Caco-2 (cell line): ENCODE measurements around the gene ALPL. TPM values are rescaled to one million over a fixed set of nuclear protein-coding genes. Genes with fewer than 3 reads are reported as not detected.

Source experiments
- BruUV-seq: library from RNA; stranded (reverse); fragments of 400-500 nt; replicated peaks from 2 replicates; lab custom pipeline; 2021; lab: Mats Ljungman, UMichigan
- CTCF ChIA-PET: fragments of 300-600 bp; sonication (Branson Sonifier 250); formaldehyde crosslinking; loops from one replicate; lab custom pipeline; 2022; ENCODE audit warnings: antibody characterized with exemption; lab: Charles Lee
- POLR2A ChIA-PET: fragments of 300-600 bp; sonication (Branson Sonifier 250); formaldehyde crosslinking; loops from one replicate; lab custom pipeline; 2022; ENCODE audit warnings: antibody characterized with exemption; lab: Charles Lee
- DNase-seq, 2 experiments: peaks; one replicate each; pipeline versions ENCODE4 v3.0.0 to v3.0.0-alpha.2; 2020 to 2022
- H3K27me3 ChIP-seq: replicated peaks from 2 replicates; pipeline ENCODE4 v1.6.0; 2011; ENCODE audit warnings: low read length; ENCODE audit not compliant: control insufficient read depth, insufficient read depth
- H3K36me3 ChIP-seq: 2 replicates; pipeline ENCODE4 v1.5.1; 2011; ENCODE audit warnings: low read length; ENCODE audit not compliant: control insufficient read depth, insufficient read depth
- H3K4me1 ChIP-seq: fragments of 250-450 bp; sonication (Bioruptor Pico); 2 replicates; pipeline ENCODE4 v1.5.1; 2020; ENCODE audit warnings: mild to moderate bottlenecking
- H3K4me3 ChIP-seq: 2 replicates; pipeline ENCODE4 v1.5.1; 2011; ENCODE audit warnings: low read depth, mild to moderate bottlenecking, control low read depth, low read length
- H3K9me3 ChIP-seq: fragments of 250-450 bp; sonication (Bioruptor Pico); 2 replicates; pipeline ENCODE4 v1.5.1; 2020; ENCODE audit warnings: mild to moderate bottlenecking, moderate library complexity
- H3K27ac Mint-ChIP-seq: one replicate; pipeline ENCODE4 v1.8.0; 2022; ENCODE audit warnings: mixed read lengths; ENCODE audit not compliant: unreplicated experiment
- H3K27me3 Mint-ChIP-seq: one replicate; pipeline ENCODE4 v1.8.0; 2022; ENCODE audit warnings: mixed read lengths; ENCODE audit not compliant: insufficient read depth, unreplicated experiment
- H3K36me3 Mint-ChIP-seq: one replicate; pipeline ENCODE4 v1.8.0; 2022; ENCODE audit warnings: mild to moderate bottlenecking, mixed read lengths; ENCODE audit not compliant: insufficient read depth, unreplicated experiment
- H3K4me1 Mint-ChIP-seq: one replicate; pipeline ENCODE4 v1.8.0; 2022; ENCODE audit warnings: low read depth, mixed read lengths; ENCODE audit not compliant: unreplicated experiment
- H3K4me3 Mint-ChIP-seq: one replicate; pipeline ENCODE4 v1.8.0; 2022; ENCODE audit warnings: mild to moderate bottlenecking, moderate library complexity, mixed read lengths; ENCODE audit not compliant: unreplicated experiment
- H3K9me3 Mint-ChIP-seq: one replicate; pipeline ENCODE4 v1.8.0; 2022; ENCODE audit warnings: mixed read lengths; ENCODE audit not compliant: unreplicated experiment
- intact Hi-C: fragments of 100-400 bp; cut with micrococcal nuclease; formaldehyde crosslinking; loops from one replicate; pipeline ENCODE4 v1.10.0; 2022; ENCODE audit not compliant: unreplicated experiment
- total RNA-seq: library from RNA; stranded (reverse); gene quantifications from 2 replicates; pipeline ENCODE4 v1.2.3, GENCODE V29; 2022
- TF ChIP-seq, protein P1 (sequence below), 2 experiments: fragments of 200-600 bp in 1 of 2; IDR thresholded peaks; 1 replicate in 1 of 2; 2 replicates in 1 of 2; pipeline versions ENCODE4 v1.5.1 to v1.8.0; 2011 to 2022; ENCODE audit warnings: antibody characterized with exemption in 1 of 2, control low read depth in 1 of 2, inconsistent platforms in 1 of 2, low read depth in 1 of 2, low read length in 1 of 2, mild to moderate bottlenecking in 1 of 2, moderate library complexity in 1 of 2; ENCODE audit not compliant: insufficient read depth in 1 of 2, severe bottlenecking in 1 of 2, unreplicated experiment in 1 of 2

ALPL gene
- total RNA-seq, 1 experiment from 2014 or later = 0.79 TPM

DNA sequence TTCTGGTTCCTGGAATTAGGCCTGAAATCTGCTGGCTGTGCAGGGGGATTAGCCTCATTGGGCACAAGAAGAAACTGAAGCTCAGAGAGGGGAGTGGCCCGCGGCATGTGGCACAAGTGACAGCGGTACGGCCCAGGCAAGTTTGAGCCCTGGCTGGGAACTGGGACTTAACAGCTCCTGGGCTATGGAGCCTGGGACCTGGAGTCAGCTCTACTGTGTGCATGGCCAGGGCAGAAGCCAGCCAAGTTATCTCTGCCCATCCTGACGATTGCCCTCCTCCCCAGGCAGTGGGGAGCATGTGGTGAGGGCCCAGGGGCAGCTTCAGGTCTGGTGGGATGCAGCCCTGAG is 61.3 kb downstream of the ALPL start:
- CTCF ChIA-PET = no interaction called here
- DNase-seq = no peak
- H3K36me3 Mint-ChIP-seq = no peaks in the 10 kb centered on the region
- no peak overlapping the region for H3K27ac Mint-ChIP-seq
- no peaks in the 10 kb centered on the region for H3K9me3 Mint-ChIP-seq
- no peaks in the 10 kb centered on the region for H3K27me3 Mint-ChIP-seq
- H3K4me1 ChIP-seq = no peaks in the 10 kb centered on the region
- no peaks in the 10 kb centered on the region for H3K27me3 ChIP-seq
- BruUV-seq = no TSS peak
- intact Hi-C loops = loop anchor here (2.0 kb wide), 1 partner anchor 32 kb away; no protein-coding TSS in a partner anchor
- no peak overlapping the region for H3K4me3 Mint-ChIP-seq
- TF ChIP-seq, protein P1, sequence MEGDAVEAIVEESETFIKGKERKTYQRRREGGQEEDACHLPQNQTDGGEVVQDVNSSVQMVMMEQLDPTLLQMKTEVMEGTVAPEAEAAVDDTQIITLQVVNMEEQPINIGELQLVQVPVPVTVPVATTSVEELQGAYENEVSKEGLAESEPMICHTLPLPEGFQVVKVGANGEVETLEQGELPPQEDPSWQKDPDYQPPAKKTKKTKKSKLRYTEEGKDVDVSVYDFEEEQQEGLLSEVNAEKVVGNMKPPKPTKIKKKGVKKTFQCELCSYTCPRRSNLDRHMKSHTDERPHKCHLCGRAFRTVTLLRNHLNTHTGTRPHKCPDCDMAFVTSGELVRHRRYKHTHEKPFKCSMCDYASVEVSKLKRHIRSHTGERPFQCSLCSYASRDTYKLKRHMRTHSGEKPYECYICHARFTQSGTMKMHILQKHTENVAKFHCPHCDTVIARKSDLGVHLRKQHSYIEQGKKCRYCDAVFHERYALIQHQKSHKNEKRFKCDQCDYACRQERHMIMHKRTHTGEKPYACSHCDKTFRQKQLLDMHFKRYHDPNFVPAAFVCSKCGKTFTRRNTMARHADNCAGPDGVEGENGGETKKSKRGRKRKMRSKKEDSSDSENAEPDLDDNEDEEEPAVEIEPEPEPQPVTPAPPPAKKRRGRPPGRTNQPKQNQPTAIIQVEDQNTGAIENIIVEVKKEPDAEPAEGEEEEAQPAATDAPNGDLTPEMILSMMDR (IDR thresholded peaks at IDR 0.05; ENCODE audit: insufficient read depth in 1 of 2, low read depth in 1 of 2, low read length in 1 of 2, severe bottlenecking in 1 of 2, unreplicated experiment in 1 of 2) = no peak
- H3K4me3 ChIP-seq = no peak overlapping the region
- H3K4me1 Mint-ChIP-seq = no peaks in the 10 kb centered on the region
- POLR2A ChIA-PET = no interaction called here
- no peaks in the 10 kb centered on the region for H3K36me3 ChIP-seq
- H3K9me3 ChIP-seq = no peaks in the 10 kb centered on the region

DNA sequence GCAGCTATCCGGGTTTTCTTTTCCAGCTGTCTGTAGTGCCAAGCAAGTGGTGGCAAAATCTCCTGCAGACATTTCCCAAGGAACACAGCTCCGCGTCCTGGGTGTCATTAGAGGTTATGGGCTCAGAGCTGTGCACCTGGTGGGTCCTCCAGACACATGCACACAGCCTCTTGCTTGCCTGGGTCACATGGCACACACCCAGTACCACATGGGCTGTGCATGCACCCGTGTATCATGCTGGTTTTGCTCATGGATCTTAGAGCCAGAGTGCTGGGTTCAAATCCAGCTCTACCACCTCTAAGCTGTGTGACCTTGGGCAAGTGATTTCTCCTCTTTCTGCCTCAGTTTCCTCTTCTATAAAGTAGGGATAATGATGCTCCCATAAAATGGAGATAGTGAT is 61.7 kb downstream of the ALPL start:
- BruUV-seq = no TSS peak
- Mint-ChIP-seq H3K27me3 (no peaks in the 10 kb centered on the region), H3K9me3 (no peaks in the 10 kb centered on the region), H3K4me1 (no peaks in the 10 kb centered on the region), H3K36me3 (no peaks in the 10 kb centered on the region), H3K4me3 (no peak overlapping the region), H3K27ac (no peak overlapping the region)
- TF ChIP-seq, protein P1 (IDR thresholded peaks at IDR 0.05; ENCODE audit: insufficient read depth in 1 of 2, low read depth in 1 of 2, low read length in 1 of 2, severe bottlenecking in 1 of 2, unreplicated experiment in 1 of 2) = no peak
- no peaks in the 10 kb centered on the region for H3K27me3 ChIP-seq
- no peak overlapping the region for H3K4me3 ChIP-seq
- intact Hi-C loops = loop anchor here (2.0 kb wide), 1 partner anchor 32 kb away; no protein-coding TSS in a partner anchor
- H3K9me3 ChIP-seq = no peaks in the 10 kb centered on the region
- ChIA-PET POLR2A (no interaction called here), CTCF (no interaction called here)
- no peaks in the 10 kb centered on the region for H3K36me3 ChIP-seq
- no peaks in the 10 kb centered on the region for H3K4me1 ChIP-seq
- DNase-seq = no peak

GRCh38 chr1:21572221-21572620 is 63.0 kb downstream of the ALPL start:
- H3K4me1 Mint-ChIP-seq = no peaks in the 10 kb centered on the region
- ChIA-PET CTCF (interaction anchor here (0.6 to 1.2 kb wide), 2 partner anchors 167 to 202 kb away, joined by 3 read pairs; no protein-coding TSS in a partner anchor), POLR2A (no interaction called here)
- H3K9me3 Mint-ChIP-seq = no peaks in the 10 kb centered on the region
- no peaks in the 10 kb centered on the region for H3K27me3 Mint-ChIP-seq
- no TSS peak for BruUV-seq
- no peaks in the 10 kb centered on the region for H3K36me3 Mint-ChIP-seq
- Histone ChIP-seq H3K4me3 (no peak overlapping the region), H3K9me3 (no peaks in the 10 kb centered on the region), H3K36me3 (no peaks in the 10 kb centered on the region), H3K27me3 (no peaks in the 10 kb centered on the region), H3K4me1 (no peaks in the 10 kb centered on the region)
- no peak for DNase-seq
- intact Hi-C loops = no loop called here
- no peak overlapping the region for H3K27ac Mint-ChIP-seq
- no peak overlapping the region for H3K4me3 Mint-ChIP-seq
- TF ChIP-seq, protein P1 (IDR thresholded peaks at IDR 0.05; ENCODE audit: insufficient read depth in 1 of 2, low read depth in 1 of 2, low read length in 1 of 2, severe bottlenecking in 1 of 2, unreplicated experiment in 1 of 2) = no peak
